ENCODE data around the gene SOD1.
"Not testable (repeated sequence)": the region's sequence is repeated elsewhere in the genome, so short reads cannot be mapped to it uniquely, and the experiment has no call there.

SOD1 gene

DNA sequence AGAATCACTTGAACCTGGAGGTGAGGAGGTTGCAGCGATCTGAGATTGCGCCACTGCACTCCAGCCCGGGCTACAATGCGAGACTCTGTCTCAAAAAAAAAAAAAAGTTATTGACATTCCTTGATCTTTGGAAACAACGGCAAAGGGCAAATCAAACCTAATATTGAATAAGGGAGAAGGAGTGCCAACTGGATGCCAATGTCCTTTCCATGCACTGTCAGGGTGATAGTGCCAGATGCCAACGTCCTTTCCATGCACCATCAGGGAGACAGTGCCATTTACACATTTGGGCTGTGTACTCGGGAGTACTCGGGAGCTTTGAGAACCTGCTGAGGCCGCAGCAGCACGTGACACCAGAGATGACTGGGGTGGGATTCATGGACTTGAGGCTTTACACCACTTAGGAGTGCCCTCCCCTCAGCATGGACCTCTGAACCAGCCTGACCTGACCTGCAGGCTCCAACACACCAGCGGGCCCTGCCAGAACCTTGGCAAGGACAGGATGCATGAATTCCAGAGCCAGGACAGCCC lies 34.5 kb upstream of the SOD1 start:
- no peaks in the 10 kb centered on the region; the same call in 1 of the 2 replicates for H3K27me3 ChIP-seq (ENCODE audit: insufficient read depth, low read length)
- no peak overlapping the region for H3K27ac ChIP-seq (ENCODE audit: low read depth, low read length, poor library complexity, severe bottlenecking)
- no peaks in the 10 kb centered on the region for H3K9me2 ChIP-seq (ENCODE audit: low read depth, low read length)
- no peak overlapping the region for H2AFZ ChIP-seq (ENCODE audit: low read length)
- no peak for TF ChIP-seq EZH2 (IDR thresholded peaks at IDR 0.05; ENCODE audit: borderline replicate concordance, low read length)
- TF ChIP-seq, protein P1, sequence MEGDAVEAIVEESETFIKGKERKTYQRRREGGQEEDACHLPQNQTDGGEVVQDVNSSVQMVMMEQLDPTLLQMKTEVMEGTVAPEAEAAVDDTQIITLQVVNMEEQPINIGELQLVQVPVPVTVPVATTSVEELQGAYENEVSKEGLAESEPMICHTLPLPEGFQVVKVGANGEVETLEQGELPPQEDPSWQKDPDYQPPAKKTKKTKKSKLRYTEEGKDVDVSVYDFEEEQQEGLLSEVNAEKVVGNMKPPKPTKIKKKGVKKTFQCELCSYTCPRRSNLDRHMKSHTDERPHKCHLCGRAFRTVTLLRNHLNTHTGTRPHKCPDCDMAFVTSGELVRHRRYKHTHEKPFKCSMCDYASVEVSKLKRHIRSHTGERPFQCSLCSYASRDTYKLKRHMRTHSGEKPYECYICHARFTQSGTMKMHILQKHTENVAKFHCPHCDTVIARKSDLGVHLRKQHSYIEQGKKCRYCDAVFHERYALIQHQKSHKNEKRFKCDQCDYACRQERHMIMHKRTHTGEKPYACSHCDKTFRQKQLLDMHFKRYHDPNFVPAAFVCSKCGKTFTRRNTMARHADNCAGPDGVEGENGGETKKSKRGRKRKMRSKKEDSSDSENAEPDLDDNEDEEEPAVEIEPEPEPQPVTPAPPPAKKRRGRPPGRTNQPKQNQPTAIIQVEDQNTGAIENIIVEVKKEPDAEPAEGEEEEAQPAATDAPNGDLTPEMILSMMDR (IDR thresholded peaks at IDR 0.05; ENCODE audit: low read length), result no peak
- H3K4me2 ChIP-seq (ENCODE audit: low read length), result no peak overlapping the region
- no peaks in the 10 kb centered on the region for H3K79me2 ChIP-seq (ENCODE audit: insufficient read depth, low read length)
- H3K36me3 ChIP-seq (ENCODE audit: insufficient read depth, low read length), result no peaks in the 10 kb centered on the region
- H3K9me3 ChIP-seq (ENCODE audit: low read length), result no peaks in the 10 kb centered on the region
- H3K4me1 ChIP-seq (ENCODE audit: insufficient read depth, low read length, severe bottlenecking), result no peaks in the 10 kb centered on the region
- H4K20me1 ChIP-seq (ENCODE audit: insufficient read depth, low read length), result no peaks in the 10 kb centered on the region
- H3F3A ChIP-seq (ENCODE audit: insufficient read depth, low read length), result no peaks in the 10 kb centered on the region
- H3K9ac ChIP-seq (ENCODE audit: low read length), result no peak overlapping the region
- H3K4me3 ChIP-seq (ENCODE audit: low read depth, low read length, poor library complexity, severe bottlenecking), result no peak overlapping the region

- TF ChIP-seq EZH2 (IDR thresholded peaks at IDR 0.05; ENCODE audit: borderline replicate concordance, low read length), result no peak
- TF ChIP-seq, protein P1 (IDR thresholded peaks at IDR 0.05; ENCODE audit: low read length), result no peak
- no peaks in the 10 kb centered on the region for H3F3A ChIP-seq (ENCODE audit: insufficient read depth, low read length)
- no peaks in the 10 kb centered on the region for H4K20me1 ChIP-seq (ENCODE audit: insufficient read depth, low read length)
- no peak overlapping the region for H3K4me3 ChIP-seq (ENCODE audit: low read depth, low read length, poor library complexity, severe bottlenecking)
- H3K36me3 ChIP-seq (ENCODE audit: insufficient read depth, low read length), result no peaks in the 10 kb centered on the region
- no peak overlapping the region for H3K4me2 ChIP-seq (ENCODE audit: low read length)
- no peak overlapping the region for H2AFZ ChIP-seq (ENCODE audit: low read length)
- no peaks in the 10 kb centered on the region for H3K79me2 ChIP-seq (ENCODE audit: insufficient read depth, low read length)
- H3K9me2 ChIP-seq (ENCODE audit: low read depth, low read length), result no peaks in the 10 kb centered on the region
- H3K9me3 ChIP-seq (ENCODE audit: low read length), result no peaks in the 10 kb centered on the region
- no peak overlapping the region for H3K27ac ChIP-seq (ENCODE audit: low read depth, low read length, poor library complexity, severe bottlenecking)
- no peak overlapping the region for H3K9ac ChIP-seq (ENCODE audit: low read length)
- H3K4me1 ChIP-seq (ENCODE audit: insufficient read depth, low read length, severe bottlenecking), result no peaks in the 10 kb centered on the region
- no peaks in the 10 kb centered on the region; the same call in 1 of the 2 replicates for H3K27me3 ChIP-seq (ENCODE audit: insufficient read depth, low read length)
These were observed 29.4 kb upstream of the SOD1 start for GRCh38 chr21:31629972-31630711.

GRCh38 chr21:31631881-31632280 lies 27.6 kb upstream of the SOD1 start:
- H3K4me1 ChIP-seq (ENCODE audit: insufficient read depth, low read length, severe bottlenecking); H3K27ac ChIP-seq (ENCODE audit: low read depth, low read length, poor library complexity, severe bottlenecking); H3K36me3 ChIP-seq (ENCODE audit: insufficient read depth, low read length); H3K4me2 ChIP-seq (ENCODE audit: low read length); H3K4me3 ChIP-seq (ENCODE audit: low read depth, low read length, poor library complexity, severe bottlenecking); H4K20me1 ChIP-seq (ENCODE audit: insufficient read depth, low read length); H3K9me3 ChIP-seq (ENCODE audit: low read length); H2AFZ ChIP-seq (ENCODE audit: low read length); H3K9ac ChIP-seq (ENCODE audit: low read length); H3K27me3 ChIP-seq (ENCODE audit: insufficient read depth, low read length); H3F3A ChIP-seq (ENCODE audit: insufficient read depth, low read length); H3K9me2 ChIP-seq (ENCODE audit: low read depth, low read length); H3K79me2 ChIP-seq (ENCODE audit: insufficient read depth, low read length): not testable (repeated sequence)

DNA sequence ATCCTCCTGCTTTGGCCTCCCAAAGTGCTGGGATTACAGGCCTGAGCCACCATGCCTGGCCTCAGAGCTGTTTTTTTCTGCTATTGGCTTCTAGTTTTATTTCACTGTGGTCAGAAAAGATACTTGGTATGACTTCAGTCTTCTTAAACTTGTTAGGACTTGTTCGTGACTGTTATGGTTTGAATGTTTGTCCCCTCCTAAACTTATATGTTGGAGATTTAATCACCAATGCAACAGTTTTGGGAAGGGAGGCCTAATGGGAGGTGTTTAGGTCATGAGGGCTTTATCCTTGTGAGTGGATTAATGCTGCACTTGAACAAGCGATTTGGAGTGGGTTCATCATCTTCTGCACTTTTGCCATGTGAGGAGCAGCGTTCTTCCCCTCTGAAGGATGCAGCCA lies 24.5 kb upstream of the SOD1 start:
- Histone ChIP-seq H3K9me2 (ENCODE audit: low read depth, low read length) (no peaks in the 10 kb centered on the region), H3K4me1 (ENCODE audit: insufficient read depth, low read length, severe bottlenecking) (no peaks in the 10 kb centered on the region), H3K9ac (ENCODE audit: low read length) (no peak overlapping the region), H3K79me2 (ENCODE audit: insufficient read depth, low read length) (no peaks in the 10 kb centered on the region), H3K36me3 (ENCODE audit: insufficient read depth, low read length) (no peaks in the 10 kb centered on the region), H2AFZ (ENCODE audit: low read length) (no peak overlapping the region), H3K27me3 (ENCODE audit: insufficient read depth, low read length) (no peaks in the 10 kb centered on the region), H3K27ac (ENCODE audit: low read depth, low read length, poor library complexity, severe bottlenecking) (no peak overlapping the region), H4K20me1 (ENCODE audit: insufficient read depth, low read length) (no peaks in the 10 kb centered on the region), H3K4me2 (ENCODE audit: low read length) (no peak overlapping the region), H3K9me3 (ENCODE audit: low read length) (no peaks in the 10 kb centered on the region), H3F3A (ENCODE audit: insufficient read depth, low read length) (no peaks in the 10 kb centered on the region), H3K4me3 (ENCODE audit: low read depth, low read length, poor library complexity, severe bottlenecking) (no peak overlapping the region)
- TF ChIP-seq, protein P1 (IDR thresholded peaks at IDR 0.05; ENCODE audit: low read length), result no peak
- no peak for TF ChIP-seq EZH2 (IDR thresholded peaks at IDR 0.05; ENCODE audit: borderline replicate concordance, low read length)

All from OCI-LY1 (cell line).